ENCODE data around the gene UBLCP1. TPM values are rescaled to one million over a fixed set of nuclear protein-coding genes. Genes with fewer than 3 reads are reported as not detected.

Gene UBLCP1
- total RNA-seq, 2 experiments from 2014 or later, result 11.3 to 24.9 TPM

- ChIA-PET POLR2A (no interaction called here), CTCF (ENCODE audit: unreplicated experiment) (no interaction called here)
- Histone ChIP-seq H3K4me3 (ENCODE audit: low read depth, low read length, poor library complexity, severe bottlenecking) (no peak overlapping the region), H3K4me1 (ENCODE audit: insufficient read depth, low read length, poor library complexity, severe bottlenecking) (no peaks in the 10 kb centered on the region), H3K36me3 (ENCODE audit: insufficient read depth, low read length) (peaks cover 78% of the 10 kb centered on the region), H3K27ac (ENCODE audit: low read depth, low read length, poor library complexity, severe bottlenecking) (no peak overlapping the region), H2AFZ (ENCODE audit: low read length) (no peak overlapping the region), H3K9me2 (ENCODE audit: insufficient read depth, low read length) (no peaks in the 10 kb centered on the region), H3K9me3 (ENCODE audit: low read length) (peaks cover 14% of the 10 kb centered on the region; the same call in 1 of the 2 replicates), H3K4me2 (ENCODE audit: low read length) (no peak overlapping the region), H3K79me2 (ENCODE audit: insufficient read depth, low read depth, low read length) (no peaks in the 10 kb centered on the region; the same call in 1 of the 2 replicates), H4K20me1 (ENCODE audit: insufficient read depth, low read length) (no peaks in the 10 kb centered on the region)
- BruUV-seq (replicated peaks), result no TSS peak
- intact Hi-C loops (cut with micrococcal nuclease; ENCODE audit: unreplicated experiment), result no loop called here
- TF ChIP-seq, protein P1, sequence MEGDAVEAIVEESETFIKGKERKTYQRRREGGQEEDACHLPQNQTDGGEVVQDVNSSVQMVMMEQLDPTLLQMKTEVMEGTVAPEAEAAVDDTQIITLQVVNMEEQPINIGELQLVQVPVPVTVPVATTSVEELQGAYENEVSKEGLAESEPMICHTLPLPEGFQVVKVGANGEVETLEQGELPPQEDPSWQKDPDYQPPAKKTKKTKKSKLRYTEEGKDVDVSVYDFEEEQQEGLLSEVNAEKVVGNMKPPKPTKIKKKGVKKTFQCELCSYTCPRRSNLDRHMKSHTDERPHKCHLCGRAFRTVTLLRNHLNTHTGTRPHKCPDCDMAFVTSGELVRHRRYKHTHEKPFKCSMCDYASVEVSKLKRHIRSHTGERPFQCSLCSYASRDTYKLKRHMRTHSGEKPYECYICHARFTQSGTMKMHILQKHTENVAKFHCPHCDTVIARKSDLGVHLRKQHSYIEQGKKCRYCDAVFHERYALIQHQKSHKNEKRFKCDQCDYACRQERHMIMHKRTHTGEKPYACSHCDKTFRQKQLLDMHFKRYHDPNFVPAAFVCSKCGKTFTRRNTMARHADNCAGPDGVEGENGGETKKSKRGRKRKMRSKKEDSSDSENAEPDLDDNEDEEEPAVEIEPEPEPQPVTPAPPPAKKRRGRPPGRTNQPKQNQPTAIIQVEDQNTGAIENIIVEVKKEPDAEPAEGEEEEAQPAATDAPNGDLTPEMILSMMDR (conservative IDR thresholded peaks at IDR 0.05; ENCODE audit: low read length), result no peak
- no peak for TF ChIP-seq EZH2phosphoT487 (IDR thresholded peaks at IDR 0.05; ENCODE audit: borderline replicate concordance, low read depth, low read length)
- no peak for DNase-seq (ENCODE audit: low spot score)
Observed at GRCh38 chr5:159269723-159270122, 6.6 kb downstream of the UBLCP1 start.

DNA sequence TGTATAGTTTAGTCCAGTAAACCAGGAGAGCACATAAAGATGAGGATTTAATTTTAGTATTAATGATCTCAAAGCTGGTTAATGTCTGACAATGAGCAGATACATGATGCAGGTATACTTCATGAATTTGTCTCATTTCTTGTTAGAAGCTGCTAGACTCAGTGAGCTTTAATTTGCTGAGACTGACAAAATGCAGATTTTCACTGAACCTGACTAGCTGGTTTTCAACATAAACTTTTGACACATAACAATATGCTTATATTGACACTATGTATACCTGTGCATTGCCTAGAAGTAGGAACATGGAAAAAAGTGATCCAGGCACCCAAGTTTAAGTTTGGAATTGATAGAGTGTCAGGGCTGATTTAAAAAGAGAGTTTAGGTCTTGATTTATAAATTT is 10.8 kb downstream of the UBLCP1 start:
- H3K36me3 ChIP-seq (ENCODE audit: insufficient read depth, low read length), result peaks cover 71% of the 10 kb centered on the region
- no TSS peak for BruUV-seq (replicated peaks)
- no peak overlapping the region for H2AFZ ChIP-seq (ENCODE audit: low read length)
- H3K4me2 ChIP-seq (ENCODE audit: low read length), result no peak overlapping the region
- intact Hi-C loops (cut with micrococcal nuclease; ENCODE audit: unreplicated experiment), result no loop called here
- no peak overlapping the region for H3K4me3 ChIP-seq (ENCODE audit: low read depth, low read length, poor library complexity, severe bottlenecking)
- ChIA-PET POLR2A (interaction anchor here (0.7 to 2.0 kb wide), 6 partner anchors 10 to 401 kb away, joined by 3 to 8 read pairs (median 4); partner anchors contain the start of gene UBLCP1), CTCF (ENCODE audit: unreplicated experiment) (interaction anchor here (1.0 kb wide), 1 partner anchor 117 kb away, joined by 3 read pairs; no protein-coding TSS in a partner anchor)
- no peaks in the 10 kb centered on the region for H3K4me1 ChIP-seq (ENCODE audit: insufficient read depth, low read length, poor library complexity, severe bottlenecking)
- no peaks in the 10 kb centered on the region for H3K79me2 ChIP-seq (ENCODE audit: insufficient read depth, low read depth, low read length)
- DNase-seq (ENCODE audit: low spot score), result no peak
- H4K20me1 ChIP-seq (ENCODE audit: insufficient read depth, low read length), result no peaks in the 10 kb centered on the region
- H3K27ac ChIP-seq (ENCODE audit: low read depth, low read length, poor library complexity, severe bottlenecking), result no peak overlapping the region
- no peaks in the 10 kb centered on the region for H3K9me3 ChIP-seq (ENCODE audit: low read length)
- TF ChIP-seq, protein P1 (conservative IDR thresholded peaks at IDR 0.05; ENCODE audit: low read length), result no peak
- TF ChIP-seq EZH2phosphoT487 (IDR thresholded peaks at IDR 0.05; ENCODE audit: borderline replicate concordance, low read depth, low read length), result no peak
- no peaks in the 10 kb centered on the region for H3K9me2 ChIP-seq (ENCODE audit: insufficient read depth, low read length)

DNA sequence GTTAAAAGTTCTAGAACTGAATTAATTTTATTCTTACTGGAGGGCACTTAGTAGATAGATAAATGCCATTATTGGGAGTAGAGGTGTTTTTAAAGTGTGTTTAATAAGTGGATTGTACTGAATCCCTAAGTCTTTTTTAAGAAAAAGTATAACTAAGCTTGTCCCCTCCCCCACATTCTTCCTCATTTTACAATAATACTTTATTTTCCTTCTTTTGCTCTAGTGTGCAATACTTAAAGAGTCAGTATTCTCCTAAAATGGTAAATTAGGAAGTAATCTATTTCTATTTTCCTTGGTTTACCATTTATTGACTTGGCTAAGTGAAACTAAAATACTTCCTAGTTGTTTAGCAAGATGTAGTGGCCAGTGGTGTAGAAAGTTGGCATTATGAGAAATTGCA is 11.6 kb downstream of the UBLCP1 start:
- no peaks in the 10 kb centered on the region for H3K9me2 ChIP-seq (ENCODE audit: insufficient read depth, low read length)
- no peaks in the 10 kb centered on the region for H3K9me3 ChIP-seq (ENCODE audit: low read length)
- H3K4me1 ChIP-seq (ENCODE audit: insufficient read depth, low read length, poor library complexity, severe bottlenecking), result no peaks in the 10 kb centered on the region
- H3K79me2 ChIP-seq (ENCODE audit: insufficient read depth, low read depth, low read length), result no peaks in the 10 kb centered on the region
- no peak overlapping the region for H3K4me3 ChIP-seq (ENCODE audit: low read depth, low read length, poor library complexity, severe bottlenecking)
- H2AFZ ChIP-seq (ENCODE audit: low read length), result no peak overlapping the region
- ChIA-PET CTCF (ENCODE audit: unreplicated experiment) (interaction anchor here (1.0 kb wide), 1 partner anchor 118 kb away, joined by 3 read pairs; no protein-coding TSS in a partner anchor), POLR2A (interaction anchor here (0.6 to 2.0 kb wide), 7 partner anchors 8 to 1195 kb away, joined by 3 to 8 read pairs (median 4); partner anchors contain the start of gene UBLCP1)
- DNase-seq (ENCODE audit: low spot score), result no peak
- no TSS peak for BruUV-seq (replicated peaks)
- H3K4me2 ChIP-seq (ENCODE audit: low read length), result no peak overlapping the region
- TF ChIP-seq, protein P1 (conservative IDR thresholded peaks at IDR 0.05; ENCODE audit: low read length), result no peak
- no peak for TF ChIP-seq EZH2phosphoT487 (IDR thresholded peaks at IDR 0.05; ENCODE audit: borderline replicate concordance, low read depth, low read length)
- no peak overlapping the region for H3K27ac ChIP-seq (ENCODE audit: low read depth, low read length, poor library complexity, severe bottlenecking)
- intact Hi-C loops (cut with micrococcal nuclease; ENCODE audit: unreplicated experiment), result no loop called here
- H4K20me1 ChIP-seq (ENCODE audit: insufficient read depth, low read length), result no peaks in the 10 kb centered on the region
- peaks cover 72% of the 10 kb centered on the region for H3K36me3 ChIP-seq (ENCODE audit: insufficient read depth, low read length)
